Measurements from ENCODE around the gene PGLYRP4.

The PGLYRP4 gene

GRCh38 chr1:153346077-153346723 is 2.4 kb downstream of the PGLYRP4 start:
- no peak overlapping the region for H3K4me3 ChIP-seq (ENCODE audit: low read length in 2 of 2)
- no peak overlapping the region for H3K9ac ChIP-seq (ENCODE audit: low read length in 2 of 2)
- H3K36me3 ChIP-seq (ENCODE audit: control insufficient read depth in 2 of 2, insufficient read depth in 2 of 2, low read length in 2 of 2): no peaks in the 10 kb centered on the region
- no peaks in the 10 kb centered on the region for H3K9me3 ChIP-seq (ENCODE audit: control insufficient read depth in 2 of 2, low read length in 2 of 2)
- no peak overlapping the region for H3K27ac ChIP-seq (ENCODE audit: low read length)
- H3K27me3 ChIP-seq (ENCODE audit: control insufficient read depth in 1 of 2, insufficient read depth in 2 of 2, low read length in 2 of 2): peaks cover 4 to 17% of the 10 kb centered on the region in 2 donors
- no peaks in the 10 kb centered on the region for H3K4me1 ChIP-seq (ENCODE audit: control insufficient read depth, insufficient read depth, low read length)

- Histone ChIP-seq H3K9ac (ENCODE audit: low read length in 2 of 2) (no peak overlapping the region), H3K27me3 (ENCODE audit: control insufficient read depth in 1 of 2, insufficient read depth in 2 of 2, low read length in 2 of 2) (peaks cover 4 to 17% of the 10 kb centered on the region in 2 donors), H3K4me3 (ENCODE audit: low read length in 2 of 2) (no peak overlapping the region), H3K36me3 (ENCODE audit: control insufficient read depth in 2 of 2, insufficient read depth in 2 of 2, low read length in 2 of 2) (no peaks in the 10 kb centered on the region), H3K9me3 (ENCODE audit: control insufficient read depth in 2 of 2, low read length in 2 of 2) (no peaks in the 10 kb centered on the region), H3K27ac (ENCODE audit: low read length) (no peak overlapping the region), H3K4me1 (ENCODE audit: control insufficient read depth, insufficient read depth, low read length) (no peaks in the 10 kb centered on the region)
Observed at GRCh38 chr1:153345187-153346076, 3.2 kb downstream of the PGLYRP4 start.

GRCh38 chr1:153344718-153345025 is 4.0 kb downstream of the PGLYRP4 start:
- Histone ChIP-seq H3K36me3 (ENCODE audit: control insufficient read depth in 2 of 2, insufficient read depth in 2 of 2, low read length in 2 of 2) (no peaks in the 10 kb centered on the region), H3K9me3 (ENCODE audit: control insufficient read depth in 2 of 2, low read length in 2 of 2) (no peaks in the 10 kb centered on the region), H3K27me3 (ENCODE audit: control insufficient read depth in 1 of 2, insufficient read depth in 2 of 2, low read length in 2 of 2) (peaks cover 8 to 15% of the 10 kb centered on the region in 2 donors), H3K4me3 (ENCODE audit: low read length in 2 of 2) (no peak overlapping the region), H3K4me1 (ENCODE audit: control insufficient read depth, insufficient read depth, low read length) (no peaks in the 10 kb centered on the region), H3K27ac (ENCODE audit: low read length) (no peak overlapping the region), H3K9ac (ENCODE audit: low read length in 2 of 2) (no peak overlapping the region)

GRCh38 chr1:153343811-153344717 is 4.6 kb downstream of the PGLYRP4 start:
- Histone ChIP-seq H3K27me3 (ENCODE audit: control insufficient read depth in 1 of 2, insufficient read depth in 2 of 2, low read length in 2 of 2) (peaks cover 6 to 15% of the 10 kb centered on the region in 2 donors), H3K4me1 (ENCODE audit: control insufficient read depth, insufficient read depth, low read length) (no peaks in the 10 kb centered on the region), H3K4me3 (ENCODE audit: low read length in 2 of 2) (no peak overlapping the region), H3K27ac (ENCODE audit: low read length) (no peak overlapping the region), H3K9ac (ENCODE audit: low read length in 2 of 2) (no peak overlapping the region), H3K36me3 (ENCODE audit: control insufficient read depth in 2 of 2, insufficient read depth in 2 of 2, low read length in 2 of 2) (no peaks in the 10 kb centered on the region), H3K9me3 (ENCODE audit: control insufficient read depth in 2 of 2, low read length in 2 of 2) (no peaks in the 10 kb centered on the region)

GRCh38 chr1:153343040-153343681 is 5.5 kb downstream of the PGLYRP4 start:
- Histone ChIP-seq H3K9me3 (ENCODE audit: control insufficient read depth in 2 of 2, low read length in 2 of 2) (no peaks in the 10 kb centered on the region), H3K4me3 (ENCODE audit: low read length in 2 of 2) (no peak overlapping the region), H3K4me1 (ENCODE audit: control insufficient read depth, insufficient read depth, low read length) (no peaks in the 10 kb centered on the region), H3K27ac (ENCODE audit: low read length) (no peak overlapping the region), H3K27me3 (ENCODE audit: control insufficient read depth in 1 of 2, insufficient read depth in 2 of 2, low read length in 2 of 2) (peaks cover 4 to 11% of the 10 kb centered on the region in 2 donors), H3K9ac (ENCODE audit: low read length in 2 of 2) (no peak overlapping the region), H3K36me3 (ENCODE audit: control insufficient read depth in 2 of 2, insufficient read depth in 2 of 2, low read length in 2 of 2) (no peaks in the 10 kb centered on the region)

- Histone ChIP-seq H3K9me3 (ENCODE audit: control insufficient read depth in 2 of 2, low read length in 2 of 2) (peaks cover 0 to under 1% of the 10 kb centered on the region in 2 donors), H3K4me3 (ENCODE audit: low read length in 2 of 2) (no peak overlapping the region), H3K27ac (ENCODE audit: low read length) (no peak overlapping the region), H3K36me3 (ENCODE audit: control insufficient read depth in 2 of 2, insufficient read depth in 2 of 2, low read length in 2 of 2) (no peaks in the 10 kb centered on the region), H3K9ac (ENCODE audit: low read length in 2 of 2) (no peak overlapping the region), H3K4me1 (ENCODE audit: control insufficient read depth, insufficient read depth, low read length) (no peaks in the 10 kb centered on the region), H3K27me3 (ENCODE audit: control insufficient read depth in 1 of 2, insufficient read depth in 2 of 2, low read length in 2 of 2) (peaks cover 4 to 7% of the 10 kb centered on the region in 2 donors)
Observed at GRCh38 chr1:153342178-153342577, 6.5 kb downstream of the PGLYRP4 start.

GRCh38 chr1:153341431-153341934 is 7.2 kb downstream of the PGLYRP4 start:
- Histone ChIP-seq H3K27ac (ENCODE audit: low read length) (no peak overlapping the region), H3K4me1 (ENCODE audit: control insufficient read depth, insufficient read depth, low read length) (no peaks in the 10 kb centered on the region), H3K27me3 (ENCODE audit: control insufficient read depth in 1 of 2, insufficient read depth in 2 of 2, low read length in 2 of 2) (peaks cover 4 to 7% of the 10 kb centered on the region in 2 donors), H3K9me3 (ENCODE audit: control insufficient read depth in 2 of 2, low read length in 2 of 2) (peaks cover 0 to 3% of the 10 kb centered on the region in 2 donors), H3K9ac (ENCODE audit: low read length in 2 of 2) (no peak overlapping the region), H3K36me3 (ENCODE audit: control insufficient read depth in 2 of 2, insufficient read depth in 2 of 2, low read length in 2 of 2) (no peaks in the 10 kb centered on the region), H3K4me3 (ENCODE audit: low read length in 2 of 2) (no peak overlapping the region)

GRCh38 chr1:153340356-153340755 is 8.3 kb downstream of the PGLYRP4 start:
- Histone ChIP-seq H3K9me3 (ENCODE audit: control insufficient read depth in 2 of 2, low read length in 2 of 2) (peaks cover 0 to 3% of the 10 kb centered on the region in 2 donors), H3K27ac (ENCODE audit: low read length) (no peak overlapping the region)

GRCh38 chr1:153339802-153340201 is 8.8 kb downstream of the PGLYRP4 start:
- Histone ChIP-seq H3K36me3 (ENCODE audit: control insufficient read depth in 2 of 2, insufficient read depth in 2 of 2, low read length in 2 of 2) (no peaks in the 10 kb centered on the region), H3K27ac (ENCODE audit: low read length) (no peak overlapping the region), H3K9ac (ENCODE audit: low read length in 2 of 2) (no peak overlapping the region), H3K27me3 (ENCODE audit: control insufficient read depth in 1 of 2, insufficient read depth in 2 of 2, low read length in 2 of 2) (peaks cover 2 to 4% of the 10 kb centered on the region in 2 donors), H3K4me3 (ENCODE audit: low read length in 2 of 2) (no peak overlapping the region), H3K4me1 (ENCODE audit: control insufficient read depth, insufficient read depth, low read length) (no peaks in the 10 kb centered on the region), H3K9me3 (ENCODE audit: control insufficient read depth in 2 of 2, low read length in 2 of 2) (peaks cover 0 to 3% of the 10 kb centered on the region in 2 donors)

More at GRCh38 chr1:153340356-153340755, 8.3 kb downstream of the PGLYRP4 start:
- Histone ChIP-seq H3K36me3 (ENCODE audit: control insufficient read depth in 2 of 2, insufficient read depth in 2 of 2, low read length in 2 of 2) (no peaks in the 10 kb centered on the region), H3K9ac (ENCODE audit: low read length in 2 of 2) (no peak overlapping the region), H3K27me3 (ENCODE audit: control insufficient read depth in 1 of 2, insufficient read depth in 2 of 2, low read length in 2 of 2) (peaks cover 4 to 5% of the 10 kb centered on the region in 2 donors), H3K4me3 (ENCODE audit: low read length in 2 of 2) (no peak overlapping the region), H3K4me1 (ENCODE audit: control insufficient read depth, insufficient read depth, low read length) (no peaks in the 10 kb centered on the region)
